OCI-LY3 (cell line): Measurements from ENCODE around the gene LRRC10.

Source experiments
- H2AFZ ChIP-seq: fragments of 200-600, 300-600 bp; shearing (Covaris generic); 2 replicates; pipeline ENCODE4 v1.6.0; 2014; ENCODE audit warnings: antibody characterized with exemption, low read depth, low read length
- H3K27ac ChIP-seq: fragments of 200-600, 300-600 bp; sonication (generic); 2 replicates; pipeline ENCODE4 v1.5.1; 2014; ENCODE audit warnings: mild to moderate bottlenecking, low read length, moderate library complexity, mixed read lengths
- H3K27me3 ChIP-seq: fragments of 200-600, 300-600 bp; sonication (generic); 2 replicates; pipeline ENCODE4 v1.6.1; 2014; ENCODE audit warnings: low read depth, low read length, mixed read lengths
- H3K36me3 ChIP-seq: fragments of 200-600, 300-600 bp; sonication (generic); replicated peaks from 2 replicates; pipeline ENCODE3; 2014; ENCODE audit warnings: low read depth, low read length, mixed read lengths
- H3K4me1 ChIP-seq: fragments of 300-600, 200-600 bp; sonication (generic); 2 replicates; pipeline ENCODE4 v1.6.1; 2014; ENCODE audit warnings: low read length, mixed read lengths
- H3K4me2 ChIP-seq: fragments of 200-600, 300-600 bp; sonication (generic); 2 replicates; pipeline ENCODE4 v1.6.1; 2014; ENCODE audit warnings: low read length, mixed read lengths
- H3K4me3 ChIP-seq: fragments of 300-600, 200-600 bp; sonication (generic); 2 replicates; pipeline ENCODE4 v1.5.1; 2014; ENCODE audit warnings: antibody characterized with exemption, mild to moderate bottlenecking, low read length, moderate library complexity
- H3K79me2 ChIP-seq: fragments of 300-600, 200-600 bp; shearing (Covaris generic); 2 replicates; pipeline ENCODE4 v1.6.1; 2014; ENCODE audit warnings: mild to moderate bottlenecking, low read length, mixed read lengths
- H3K9ac ChIP-seq: fragments of 300-600, 200-600 bp; shearing (Covaris generic); 2 replicates; pipeline ENCODE4 v1.6.0; 2014; ENCODE audit warnings: mild to moderate bottlenecking, low read length, moderate library complexity
- H3K9me3 ChIP-seq: fragments of 200-600, 300-600 bp; shearing (Covaris generic); 2 replicates; pipeline ENCODE4 v1.6.1; 2014; ENCODE audit warnings: low read length, mixed read lengths; ENCODE audit not compliant: insufficient read depth
- H4K20me1 ChIP-seq: fragments of 200-600, 300-600 bp; sonication (generic); 2 replicates; pipeline ENCODE4 v1.6.1; 2016; ENCODE audit warnings: low read length, mixed read lengths; ENCODE audit not compliant: insufficient read depth
- EZH2phosphoT487 ChIP-seq: fragments of 200-600 bp; shearing (Covaris generic); IDR thresholded peaks from 2 replicates; pipeline ENCODE4 v1.6.1; 2018; ENCODE audit warnings: antibody characterized with exemption, mixed run types, low read depth
- TF ChIP-seq, protein P1 (sequence below): fragments of 200-600, 300-600 bp; sonication (generic); IDR thresholded peaks from 2 replicates; pipeline ENCODE4 v1.5.1; 2014; ENCODE audit warnings: antibody characterized with exemption, low read length, low read depth

Gene LRRC10

DNA sequence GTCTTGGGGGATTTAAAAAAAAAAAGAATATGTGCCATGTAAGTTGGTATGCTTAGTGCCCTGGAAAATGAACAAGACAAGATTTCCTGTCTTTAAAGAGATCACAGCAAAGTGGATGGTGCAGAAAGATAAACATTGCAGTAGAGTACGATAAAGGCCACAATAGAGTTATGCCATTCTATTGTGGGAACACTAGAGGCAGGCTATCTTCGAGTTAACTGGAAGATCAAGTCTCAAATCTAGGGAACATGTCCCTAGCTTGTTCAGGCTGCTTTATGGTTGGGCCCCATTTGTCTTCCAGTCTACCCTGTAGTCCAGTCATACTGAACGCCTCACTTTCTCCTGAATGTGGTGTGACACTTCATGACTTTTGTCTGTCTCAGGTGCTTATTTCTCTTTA, 44.1 kb downstream of the LRRC10 start:
- no peaks in the 10 kb centered on the region; the same call in 1 of the 2 replicates for H3K4me1 ChIP-seq
- H3K4me2 ChIP-seq = no peak overlapping the region
- no peaks in the 10 kb centered on the region for H3K27me3 ChIP-seq
- no peak overlapping the region for H2AFZ ChIP-seq
- no peak overlapping the region for H3K4me3 ChIP-seq
- TF ChIP-seq, protein P1, sequence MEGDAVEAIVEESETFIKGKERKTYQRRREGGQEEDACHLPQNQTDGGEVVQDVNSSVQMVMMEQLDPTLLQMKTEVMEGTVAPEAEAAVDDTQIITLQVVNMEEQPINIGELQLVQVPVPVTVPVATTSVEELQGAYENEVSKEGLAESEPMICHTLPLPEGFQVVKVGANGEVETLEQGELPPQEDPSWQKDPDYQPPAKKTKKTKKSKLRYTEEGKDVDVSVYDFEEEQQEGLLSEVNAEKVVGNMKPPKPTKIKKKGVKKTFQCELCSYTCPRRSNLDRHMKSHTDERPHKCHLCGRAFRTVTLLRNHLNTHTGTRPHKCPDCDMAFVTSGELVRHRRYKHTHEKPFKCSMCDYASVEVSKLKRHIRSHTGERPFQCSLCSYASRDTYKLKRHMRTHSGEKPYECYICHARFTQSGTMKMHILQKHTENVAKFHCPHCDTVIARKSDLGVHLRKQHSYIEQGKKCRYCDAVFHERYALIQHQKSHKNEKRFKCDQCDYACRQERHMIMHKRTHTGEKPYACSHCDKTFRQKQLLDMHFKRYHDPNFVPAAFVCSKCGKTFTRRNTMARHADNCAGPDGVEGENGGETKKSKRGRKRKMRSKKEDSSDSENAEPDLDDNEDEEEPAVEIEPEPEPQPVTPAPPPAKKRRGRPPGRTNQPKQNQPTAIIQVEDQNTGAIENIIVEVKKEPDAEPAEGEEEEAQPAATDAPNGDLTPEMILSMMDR = no peak
- TF ChIP-seq EZH2phosphoT487 = no peak
- H3K9me3 ChIP-seq = no peaks in the 10 kb centered on the region
- peaks cover 6% of the 10 kb centered on the region for H3K36me3 ChIP-seq
- H4K20me1 ChIP-seq = no peaks in the 10 kb centered on the region
- H3K79me2 ChIP-seq = no peaks in the 10 kb centered on the region
- H3K9ac ChIP-seq = no peak overlapping the region
- H3K27ac ChIP-seq = no peak overlapping the region

DNA sequence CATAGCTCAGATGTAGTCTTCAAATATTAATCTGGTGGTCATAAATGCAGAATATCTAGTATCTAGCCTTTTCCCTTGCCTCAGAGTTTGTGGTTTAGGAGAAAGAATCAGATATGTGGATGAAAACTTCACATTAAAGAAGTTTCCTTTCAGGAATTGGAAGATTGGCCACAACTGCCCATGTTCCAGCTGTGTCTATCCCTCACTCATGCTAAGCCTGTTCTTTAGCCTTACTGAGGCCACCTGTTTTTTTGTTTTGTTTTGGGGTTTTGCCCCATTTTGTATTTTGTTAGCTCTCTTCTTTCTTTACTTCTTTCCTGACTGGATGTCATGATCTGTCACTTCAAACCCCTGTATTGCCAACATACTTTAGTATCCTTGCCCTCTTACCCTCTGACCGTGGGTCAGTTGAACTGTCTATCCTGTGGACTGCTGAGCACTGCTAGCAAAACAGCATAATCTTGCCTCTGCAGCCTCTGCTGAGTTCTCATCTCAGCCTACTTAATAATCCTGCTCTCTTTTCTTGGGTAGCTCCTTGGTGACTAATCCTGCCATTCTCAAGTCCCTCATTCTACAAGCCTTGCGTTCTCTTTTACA, 47.4 kb downstream of the LRRC10 start:
- Histone ChIP-seq H3K4me2 (no peak overlapping the region), H4K20me1 (no peaks in the 10 kb centered on the region), H3K9me3 (no peaks in the 10 kb centered on the region), H2AFZ (no peak overlapping the region), H3K9ac (no peak overlapping the region), H3K4me1 (no peaks in the 10 kb centered on the region), H3K36me3 (no peaks in the 10 kb centered on the region), H3K27ac (no peak overlapping the region), H3K4me3 (no peak overlapping the region), H3K27me3 (no peaks in the 10 kb centered on the region), H3K79me2 (no peaks in the 10 kb centered on the region)
- TF ChIP-seq, protein P1 = no peak
- TF ChIP-seq EZH2phosphoT487 = no peak
